ENCODE results near the gene CPEB3.
"Not testable (repeated sequence)": the region's sequence is repeated elsewhere in the genome, so short reads cannot be mapped to it uniquely, and the experiment has no call there.

DNA sequence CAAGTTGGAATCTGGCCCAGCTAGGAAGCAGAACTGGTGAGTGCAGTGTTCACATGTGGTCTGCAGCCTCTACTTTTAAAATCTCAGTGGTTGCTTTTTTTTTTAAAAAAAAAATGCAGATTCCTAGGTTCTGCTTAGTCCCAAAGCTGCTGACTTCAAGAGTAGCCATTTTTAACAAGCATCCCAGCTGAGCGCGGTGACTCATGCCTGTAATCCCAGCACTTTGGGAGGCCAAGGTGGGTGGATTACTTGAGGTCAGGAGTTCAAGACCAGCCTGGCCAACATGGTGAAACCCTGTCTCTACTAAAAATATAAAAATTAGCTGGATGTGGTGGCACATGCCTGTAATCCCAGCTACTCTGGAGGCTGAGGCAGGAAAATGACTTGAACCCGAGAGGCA is 265.5 kb downstream of the CPEB3 start:
- TF ChIP-seq, protein P1, sequence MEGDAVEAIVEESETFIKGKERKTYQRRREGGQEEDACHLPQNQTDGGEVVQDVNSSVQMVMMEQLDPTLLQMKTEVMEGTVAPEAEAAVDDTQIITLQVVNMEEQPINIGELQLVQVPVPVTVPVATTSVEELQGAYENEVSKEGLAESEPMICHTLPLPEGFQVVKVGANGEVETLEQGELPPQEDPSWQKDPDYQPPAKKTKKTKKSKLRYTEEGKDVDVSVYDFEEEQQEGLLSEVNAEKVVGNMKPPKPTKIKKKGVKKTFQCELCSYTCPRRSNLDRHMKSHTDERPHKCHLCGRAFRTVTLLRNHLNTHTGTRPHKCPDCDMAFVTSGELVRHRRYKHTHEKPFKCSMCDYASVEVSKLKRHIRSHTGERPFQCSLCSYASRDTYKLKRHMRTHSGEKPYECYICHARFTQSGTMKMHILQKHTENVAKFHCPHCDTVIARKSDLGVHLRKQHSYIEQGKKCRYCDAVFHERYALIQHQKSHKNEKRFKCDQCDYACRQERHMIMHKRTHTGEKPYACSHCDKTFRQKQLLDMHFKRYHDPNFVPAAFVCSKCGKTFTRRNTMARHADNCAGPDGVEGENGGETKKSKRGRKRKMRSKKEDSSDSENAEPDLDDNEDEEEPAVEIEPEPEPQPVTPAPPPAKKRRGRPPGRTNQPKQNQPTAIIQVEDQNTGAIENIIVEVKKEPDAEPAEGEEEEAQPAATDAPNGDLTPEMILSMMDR (IDR thresholded peaks at IDR 0.05; ENCODE audit: extremely low read depth in 1 of 2, insufficient read depth in 1 of 2, low read depth in 1 of 2, low read length in 2 of 2), result not testable (repeated sequence)
- TF ChIP-seq POLR2AphosphoS5 (IDR thresholded peaks at IDR 0.05; ENCODE audit: insufficient read depth, low read depth, low read length), result not testable (repeated sequence)

All from endothelial cell of umbilical vein (primary cell).